HG02571 (cell line): ENCODE data around the gene RER1.

Source experiments
- ATAC-seq: cut with Tn5 transposase; IDR thresholded peaks from one replicate; pipeline ENCODE4 v1.9.1; 2021; ENCODE audit warnings: mild to moderate bottlenecking, moderate library complexity; ENCODE audit not compliant: unreplicated experiment

Gene RER1

GRCh38 chr1:2375246-2375922, 16.3 kb upstream of the RER1 start:
- ATAC-seq: no peak

GRCh38 chr1:2375923-2376260, 15.7 kb upstream of the RER1 start:
- ATAC-seq: no peak

DNA sequence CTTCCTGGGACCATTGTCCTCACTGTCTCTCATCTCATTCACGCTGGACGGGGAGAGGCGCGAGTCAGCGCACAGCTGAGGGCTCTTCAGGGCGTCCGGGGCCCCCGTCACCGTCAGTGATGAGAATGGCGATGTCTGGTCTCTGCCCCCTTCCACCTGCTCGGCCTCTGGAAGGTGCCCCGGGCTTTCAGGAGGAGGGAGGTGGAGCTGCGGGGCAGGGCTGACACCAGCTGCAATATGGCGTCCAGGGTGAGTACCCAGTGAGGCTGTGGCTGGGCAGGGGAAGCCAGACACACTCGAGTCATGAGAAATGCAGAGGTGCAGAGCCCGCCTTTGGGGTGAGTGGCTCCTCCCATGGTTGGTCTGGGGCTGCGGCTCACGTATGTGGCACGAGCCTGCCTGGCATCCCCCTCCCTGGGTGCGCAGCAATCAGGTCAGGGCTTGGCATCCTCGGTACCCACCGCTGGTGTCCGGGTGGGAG, 15.3 kb upstream of the RER1 start:
- ATAC-seq: no peak

DNA sequence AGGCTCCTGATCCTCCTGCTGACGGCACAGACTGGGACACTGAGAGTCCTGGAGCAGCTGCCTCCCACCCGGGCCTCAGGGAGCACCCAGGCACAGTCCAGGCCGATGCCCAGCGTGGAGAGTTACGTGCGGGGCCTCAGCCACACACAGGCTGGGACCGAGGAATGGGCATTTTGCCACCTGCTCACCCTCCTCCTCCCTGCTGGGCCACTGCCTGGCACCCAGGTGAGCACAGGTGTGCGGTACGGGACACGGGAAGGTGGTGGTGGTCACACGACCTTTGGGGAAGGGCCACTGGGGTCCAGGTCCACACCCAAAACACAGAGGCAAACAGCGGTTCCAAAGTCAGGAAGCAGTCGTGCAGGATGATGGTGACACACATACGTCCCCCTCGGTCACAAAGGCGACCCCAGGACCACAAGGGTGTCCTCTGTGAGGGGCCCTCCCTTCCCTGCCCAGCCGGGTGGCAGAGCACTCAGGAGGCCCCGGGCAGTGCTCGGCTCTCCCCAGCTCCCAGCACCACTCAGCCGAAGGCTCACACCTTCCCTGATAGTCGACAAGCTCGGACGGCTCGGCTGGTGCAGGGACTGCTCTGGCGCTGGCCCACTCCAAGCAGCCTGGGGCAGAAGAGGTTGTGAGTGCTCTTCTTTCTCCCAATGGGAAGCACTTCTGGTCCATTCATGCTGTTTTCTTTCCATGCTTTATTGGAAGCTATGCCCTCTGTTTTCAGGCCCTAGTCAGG, 14.5 kb upstream of the RER1 start:
- no peak for ATAC-seq

DNA sequence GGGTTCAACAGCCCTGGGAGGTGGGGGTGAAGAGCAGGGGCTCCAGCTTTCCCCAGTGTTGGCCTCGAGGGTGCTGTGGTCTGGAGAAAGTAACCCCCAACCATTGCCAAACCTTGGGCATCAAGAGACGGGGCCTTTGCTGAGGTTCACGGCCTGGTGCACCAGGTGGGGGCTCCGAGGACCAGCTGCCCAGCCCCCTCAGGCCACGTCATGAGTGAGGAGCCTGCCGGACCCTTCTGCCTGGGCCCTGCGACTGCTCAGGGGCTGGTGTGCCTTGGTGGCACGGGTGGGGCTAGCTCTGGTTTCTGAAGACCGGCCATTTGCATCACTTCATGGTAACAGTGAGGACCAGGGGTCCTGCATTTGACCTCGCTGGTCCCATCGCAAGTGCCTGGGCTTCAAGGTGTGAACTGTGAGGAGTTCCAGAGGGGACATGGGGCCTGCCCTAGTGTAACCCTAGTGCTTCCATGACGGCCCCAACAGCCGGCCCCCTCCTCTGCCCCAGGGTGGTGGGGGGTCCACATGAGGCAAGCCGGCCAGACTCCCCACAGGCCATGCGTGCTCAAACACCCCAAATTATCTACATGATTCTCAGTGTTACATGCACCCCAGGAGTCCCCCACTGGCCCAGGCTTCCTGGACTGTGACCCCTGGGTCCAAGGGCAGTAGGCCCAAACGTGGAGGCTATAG, 13.7 kb upstream of the RER1 start:
- no peak for ATAC-seq

GRCh38 chr1:2378441-2378851, 13.2 kb upstream of the RER1 start:
- ATAC-seq: no peak

GRCh38 chr1:2378956-2379732, 12.5 kb upstream of the RER1 start:
- ATAC-seq: no peak

- ATAC-seq: no peak
Observed at GRCh38 chr1:2379733-2380404, 11.8 kb upstream of the RER1 start.

- no peak for ATAC-seq
Observed at GRCh38 chr1:2380816-2381591, 10.6 kb upstream of the RER1 start.

GRCh38 chr1:2381741-2382620, 9.7 kb upstream of the RER1 start:
- ATAC-seq: no peak

DNA sequence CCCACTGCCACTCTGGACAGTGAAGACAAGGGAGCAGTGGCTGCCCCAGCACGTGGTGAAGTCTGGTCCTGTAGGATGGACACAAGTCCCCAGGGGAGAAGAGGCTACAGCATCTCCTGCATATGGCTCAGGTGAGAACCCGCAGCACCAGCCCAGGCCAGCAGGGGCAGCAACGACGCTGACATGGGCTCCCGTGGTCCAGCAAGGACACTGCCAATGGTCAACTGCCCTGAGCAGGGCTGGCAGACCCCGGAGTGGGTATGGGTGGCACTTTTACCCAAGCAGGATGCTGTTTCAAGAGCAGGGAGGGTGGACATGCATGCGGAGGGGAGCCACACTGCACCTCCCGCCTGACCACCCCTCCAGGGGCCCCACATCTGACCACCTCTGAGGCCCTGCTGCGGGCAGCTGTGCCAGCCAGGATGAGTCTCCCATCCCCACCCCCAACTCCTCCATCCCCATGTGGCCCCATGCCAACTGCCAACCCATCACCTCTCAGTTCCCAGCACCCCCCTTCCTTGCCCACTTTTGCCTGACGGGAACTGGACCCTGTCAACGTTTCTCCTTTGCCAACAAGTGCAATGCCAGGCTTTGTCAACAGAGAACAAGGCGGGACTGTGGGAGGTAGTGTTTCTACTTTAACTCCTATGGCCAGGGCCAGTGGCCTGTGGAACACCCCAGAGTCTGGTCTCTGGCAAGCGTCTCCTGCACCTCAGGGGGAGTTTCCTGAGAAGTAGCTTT, 8.8 kb upstream of the RER1 start:
- no peak for ATAC-seq

DNA sequence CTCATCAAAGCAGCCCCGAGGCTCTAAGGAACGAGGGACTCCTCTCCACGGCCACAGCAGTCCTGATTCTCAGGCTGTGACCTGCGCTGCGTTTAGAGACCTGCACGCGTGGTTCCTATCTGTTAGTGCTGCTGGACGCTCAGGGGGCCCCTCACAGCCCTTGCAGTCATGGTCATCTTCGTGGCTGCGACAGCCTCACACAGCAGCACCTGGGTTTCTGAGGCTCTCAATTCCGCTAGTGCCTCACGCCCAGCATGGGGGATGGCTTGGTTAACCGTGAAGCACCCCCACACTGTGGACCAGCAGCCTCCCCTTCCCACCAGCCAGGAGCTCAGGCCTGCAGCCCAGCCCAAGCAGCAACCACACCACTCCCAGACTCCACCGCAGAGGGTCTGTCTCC, 8.1 kb upstream of the RER1 start:
- ATAC-seq: no peak

DNA sequence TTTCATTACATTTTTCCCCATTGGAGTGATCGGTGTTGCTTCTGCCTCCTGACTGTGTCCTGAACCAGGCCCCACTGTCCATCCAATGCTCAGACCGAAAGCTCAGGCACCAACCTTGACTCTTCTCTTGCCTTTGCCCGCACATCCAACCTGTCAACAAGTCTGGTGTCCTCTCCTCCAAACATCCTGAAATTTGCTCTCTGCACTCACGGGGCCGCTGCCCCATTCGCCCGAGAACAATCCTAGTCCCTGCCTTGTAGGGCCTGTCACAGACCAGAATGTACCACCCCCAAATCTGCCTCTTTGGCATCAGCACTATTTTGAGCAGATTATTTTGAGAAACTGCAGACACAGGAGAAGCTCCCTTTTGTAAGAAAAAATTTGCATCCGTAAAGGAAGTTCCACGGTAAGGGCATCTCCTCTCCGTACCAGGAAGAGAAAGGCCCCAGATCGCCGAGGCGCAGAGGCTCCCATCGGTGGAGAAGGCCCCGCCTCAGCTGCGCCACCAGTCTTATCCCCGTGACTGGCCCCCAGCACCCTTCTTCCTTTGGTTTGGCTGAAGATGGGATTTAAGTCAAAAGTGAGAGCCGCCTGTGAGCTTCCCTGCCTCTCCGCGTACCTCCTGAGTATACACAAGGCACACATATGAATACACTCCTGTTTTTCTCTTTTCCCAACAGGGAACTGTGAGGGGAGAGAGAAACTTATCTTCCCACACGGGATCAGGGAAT, 7.3 kb upstream of the RER1 start:
- ATAC-seq: no peak

GRCh38 chr1:2384941-2385481, 6.6 kb upstream of the RER1 start:
- ATAC-seq: no peak

DNA sequence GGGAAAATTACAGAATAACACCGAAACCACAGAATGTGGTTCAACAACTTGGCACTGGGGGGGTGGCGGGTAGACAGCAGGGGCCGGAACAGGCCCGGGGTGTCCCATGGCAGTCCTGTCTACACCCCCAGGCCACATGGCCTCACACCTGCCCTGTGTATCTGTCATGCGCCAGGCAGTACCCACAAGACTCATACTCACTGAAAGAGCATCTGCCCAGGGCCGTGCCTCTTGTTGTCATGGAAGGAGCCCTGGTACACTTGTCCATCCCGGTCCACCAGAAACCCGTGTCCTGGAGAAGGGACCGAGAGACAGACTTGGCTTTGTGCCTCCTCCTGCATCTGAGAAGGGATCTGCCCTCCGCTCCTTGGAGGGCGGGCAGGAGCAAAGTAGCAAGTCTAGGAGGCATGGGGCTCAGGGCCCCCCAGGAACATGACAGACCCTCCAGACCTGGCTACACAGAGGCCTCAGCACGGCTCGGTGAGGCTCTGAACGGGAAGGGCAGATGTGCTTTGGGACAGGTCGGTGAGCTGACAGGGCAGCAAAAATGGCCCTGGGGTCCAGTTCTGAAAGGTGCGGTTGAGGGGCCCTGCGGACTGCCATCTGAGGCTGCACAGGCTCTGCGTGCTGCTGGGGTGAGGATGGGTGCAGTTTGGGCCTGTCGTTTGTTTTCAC, 5.9 kb upstream of the RER1 start:
- no peak for ATAC-seq

- ATAC-seq: no peak
Observed at GRCh38 chr1:2386636-2387611, 4.7 kb upstream of the RER1 start.
